CD4-positive, alpha-beta T cell (primary cell): ENCODE data around the gene LGI4. TPM values are rescaled to one million over a fixed set of nuclear protein-coding genes. Genes with fewer than 3 reads are reported as not detected.
A peak's percentile ranks its signal among the peaks of the same experiment; 100 is the strongest.

Source experiments
- ATAC-seq: fragments of 200-7000 bp; cut with Tn5 transposase; one replicate; pipeline ENCODE4 v1.10.0; 2022; ENCODE audit warnings: mild to moderate bottlenecking; ENCODE audit not compliant: poor library complexity
- CTCF ChIA-PET: fragments of 350-600 bp; sonication (Branson Sonifier 250); formaldehyde crosslinking; loops from one replicate; lab custom pipeline; 2021; ENCODE audit warnings: antibody characterized with exemption, inconsistent platforms; lab: Charles Lee
- POLR2A ChIA-PET: fragments of 350-600 bp; sonication (Branson Sonifier 250); formaldehyde crosslinking; loops from one replicate; lab custom pipeline; 2021; ENCODE audit warnings: antibody characterized with exemption, inconsistent platforms; lab: Charles Lee
- DNase-seq, 14 experiments: peaks; one replicate each; pipeline ENCODE4 v3.0.0-alpha.2; 2013 to 2020; ENCODE audit warnings: mixed read lengths in 2 of 14
- H3K27ac ChIP-seq, 2 donors: one replicate each; pipeline versions ENCODE4 v1.5.1 to v1.7.0; 2013; ENCODE audit warnings: low read length in 2 of 2, low read depth in 1 of 2, mild to moderate bottlenecking in 1 of 2
- H3K27me3 ChIP-seq, 2 experiments: 1 replicate in 1 of 2; 2 replicates in 1 of 2; pipeline versions ENCODE4 v1.6.1 to v1.7.0; 2013; ENCODE audit warnings: low read length in 2 of 2, control low read depth in 1 of 2, mild to moderate bottlenecking in 1 of 2, moderate library complexity in 1 of 2; ENCODE audit not compliant: insufficient read depth in 2 of 2, control insufficient read depth in 1 of 2
- H3K36me3 ChIP-seq: one replicate; pipeline ENCODE4 v1.6.1; 2013; ENCODE audit warnings: low read length, control low read depth; ENCODE audit not compliant: insufficient read depth
- H3K4me1 ChIP-seq: one replicate; pipeline ENCODE4 v1.6.1; 2013; ENCODE audit warnings: low read length, control low read depth; ENCODE audit not compliant: insufficient read depth
- H3K4me3 ChIP-seq: one replicate; pipeline ENCODE4 v1.5.1; 2013; ENCODE audit warnings: mild to moderate bottlenecking, low read length, moderate library complexity
- H3K9me3 ChIP-seq, 2 experiments: 1 replicate in 1 of 2; 2 replicates in 1 of 2; pipeline versions ENCODE4 v1.6.1 to v1.7.0; 2013; ENCODE audit warnings: low read length in 2 of 2, mild to moderate bottlenecking in 2 of 2, control low read depth in 1 of 2, moderate library complexity in 1 of 2; ENCODE audit not compliant: control insufficient read depth in 1 of 2, insufficient read depth in 1 of 2
- H3K27ac Mint-ChIP-seq: one replicate; pipeline ENCODE4 v1.8.0; 2020; ENCODE audit warnings: mixed read lengths
- H3K27me3 Mint-ChIP-seq: one replicate; pipeline ENCODE4 v1.8.0; 2021; ENCODE audit warnings: mixed read lengths
- H3K36me3 Mint-ChIP-seq: one replicate; pipeline ENCODE4 v1.8.0; 2021; ENCODE audit warnings: low read depth, mixed read lengths
- H3K4me1 Mint-ChIP-seq: one replicate; pipeline ENCODE4 v1.8.0; 2021; ENCODE audit warnings: low read depth, mixed read lengths
- H3K4me3 Mint-ChIP-seq: one replicate; pipeline ENCODE4 v1.8.0; 2020; ENCODE audit warnings: mild to moderate bottlenecking, mixed read lengths
- H3K9me3 Mint-ChIP-seq: one replicate; pipeline ENCODE4 v1.8.0; 2020; ENCODE audit warnings: mixed read lengths
- intact Hi-C, 2 experiments: fragments of 100-400 bp; cut with DNase I in 1 of 2; cut with micrococcal nuclease in 1 of 2; formaldehyde crosslinking; loops; one replicate each; pipeline versions ENCODE4 v1.15.1 to v1.9.0; 2023 to 2025; cut with DNase I, micrococcal nuclease
- total RNA-seq, 174 experiments: library from RNA in 2 of 174; stranded (reverse) in 2 of 174; gene quantifications; one replicate each; pipeline ENCODE4 v1.2.3 and lab custom pipeline; 2021 to 2026
- TF ChIP-seq, protein P1 (sequence below): fragments of 200-600 bp; IDR thresholded peaks from one replicate; pipeline ENCODE4 v1.8.0; 2022; ENCODE audit warnings: antibody characterized with exemption, mild to moderate bottlenecking

LGI4 gene
- total RNA-seq, 2 experiments from 2014 or later = 0.69 to 0.70 TPM

DNA sequence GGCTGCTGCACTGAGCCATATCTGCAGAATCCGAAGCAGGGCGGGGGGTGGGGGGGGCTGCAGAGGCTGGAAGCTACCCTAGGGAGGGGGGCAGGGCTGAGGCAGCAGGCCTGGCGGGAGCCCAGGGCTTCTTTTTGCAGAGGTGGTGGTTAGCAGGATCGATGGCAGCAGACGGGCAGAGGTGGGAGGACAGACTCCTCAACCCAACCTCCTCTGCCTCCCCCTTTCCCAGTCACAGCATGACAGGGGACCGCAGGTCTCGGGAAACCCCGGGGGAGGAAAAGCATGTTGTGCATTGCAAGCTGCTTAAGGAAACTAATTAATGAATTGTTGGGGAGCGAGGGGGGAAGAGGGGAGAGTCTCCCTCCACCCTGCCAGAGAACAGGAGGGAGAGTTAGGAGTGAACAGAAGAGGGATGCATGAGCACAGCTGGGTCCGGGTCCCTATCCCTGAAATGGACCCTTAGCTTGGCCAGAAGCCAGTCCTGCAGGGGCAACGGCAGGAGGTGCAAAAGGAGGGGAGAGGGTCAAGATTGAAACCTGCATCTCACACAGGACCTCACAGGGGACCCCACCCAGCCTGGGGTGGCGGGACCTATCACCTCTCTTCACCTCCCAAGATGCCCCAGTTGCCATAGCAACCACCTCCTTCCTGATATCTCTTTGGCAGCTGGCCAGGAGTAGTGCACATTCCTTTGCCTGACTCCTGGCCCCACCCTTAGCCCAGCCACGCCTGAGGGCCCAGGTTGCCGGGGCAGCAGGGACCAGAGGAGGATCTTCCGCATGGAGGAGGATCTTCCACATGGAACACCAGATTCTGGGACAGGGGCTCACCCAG is 10.0 kb upstream of the LGI4 start:
- peak in 6 of 14 experiments; percentile 31 to 78 (median 68) for DNase-seq
- TF ChIP-seq, protein P1, sequence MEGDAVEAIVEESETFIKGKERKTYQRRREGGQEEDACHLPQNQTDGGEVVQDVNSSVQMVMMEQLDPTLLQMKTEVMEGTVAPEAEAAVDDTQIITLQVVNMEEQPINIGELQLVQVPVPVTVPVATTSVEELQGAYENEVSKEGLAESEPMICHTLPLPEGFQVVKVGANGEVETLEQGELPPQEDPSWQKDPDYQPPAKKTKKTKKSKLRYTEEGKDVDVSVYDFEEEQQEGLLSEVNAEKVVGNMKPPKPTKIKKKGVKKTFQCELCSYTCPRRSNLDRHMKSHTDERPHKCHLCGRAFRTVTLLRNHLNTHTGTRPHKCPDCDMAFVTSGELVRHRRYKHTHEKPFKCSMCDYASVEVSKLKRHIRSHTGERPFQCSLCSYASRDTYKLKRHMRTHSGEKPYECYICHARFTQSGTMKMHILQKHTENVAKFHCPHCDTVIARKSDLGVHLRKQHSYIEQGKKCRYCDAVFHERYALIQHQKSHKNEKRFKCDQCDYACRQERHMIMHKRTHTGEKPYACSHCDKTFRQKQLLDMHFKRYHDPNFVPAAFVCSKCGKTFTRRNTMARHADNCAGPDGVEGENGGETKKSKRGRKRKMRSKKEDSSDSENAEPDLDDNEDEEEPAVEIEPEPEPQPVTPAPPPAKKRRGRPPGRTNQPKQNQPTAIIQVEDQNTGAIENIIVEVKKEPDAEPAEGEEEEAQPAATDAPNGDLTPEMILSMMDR = no peak

DNA sequence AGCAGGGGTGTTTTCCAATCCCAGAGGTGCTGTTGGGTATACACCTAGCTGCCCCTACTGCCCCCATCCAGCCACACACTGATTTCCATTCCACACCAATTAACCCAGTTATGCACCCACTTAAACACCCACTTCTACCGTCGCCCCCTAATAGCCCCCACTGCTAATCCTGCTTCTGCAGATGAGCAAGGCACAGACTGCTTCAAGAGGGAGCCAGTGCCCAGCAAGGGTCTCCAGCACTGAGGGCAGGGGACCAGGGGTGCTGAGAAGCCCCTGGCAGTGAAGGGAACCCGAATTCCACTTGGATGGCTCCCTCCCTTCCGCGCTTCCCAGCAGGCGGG is 9.4 kb upstream of the LGI4 start:
- Mint-ChIP-seq H3K4me1 (peaks cover 43% of the 10 kb centered on the region), H3K9me3 (no peaks in the 10 kb centered on the region), H3K4me3 (peak overlapping the region; percentile 42), H3K27ac (peak overlapping the region; percentile 50), H3K27me3 (no peaks in the 10 kb centered on the region), H3K36me3 (no peaks in the 10 kb centered on the region)
- POLR2A ChIA-PET = interaction anchor here (1.6 to 3.4 kb wide), 2 partner anchors 62 to 66 kb away, joined by 3 to 38 read pairs; no protein-coding TSS in a partner anchor
- peaks cover 50% of the 10 kb centered on the region for H3K4me1 ChIP-seq
- intact Hi-C loops = loop anchor here (5.0 to 10.0 kb wide), 4 partner anchors 123 to 321 kb away; partner anchors contain the start of gene USF2 (in 1 of the 2)
- no peak for ATAC-seq
- H3K9me3 ChIP-seq = no peaks in the 10 kb centered on the region
- DNase-seq = no peak
- H3K36me3 ChIP-seq = no peaks in the 10 kb centered on the region
- H3K4me3 ChIP-seq = no peak overlapping the region
- H3K27me3 ChIP-seq = no peaks in the 10 kb centered on the region
- CTCF ChIA-PET = interaction anchor here (3.6 to 4.1 kb wide), 2 partner anchors 9 to 29 kb away, joined by 13 to 46 read pairs; partner anchors contain the start of gene FXYD5
- TF ChIP-seq, protein P1 = no peak
- no peak overlapping the region for H3K27ac ChIP-seq

More for the DNA sequence above, 10.0 kb upstream of the LGI4 start:
- H3K36me3 ChIP-seq = no peaks in the 10 kb centered on the region
- H3K27ac ChIP-seq = no peak overlapping the region
- ChIA-PET POLR2A (interaction anchor here (1.2 to 1.7 kb wide), 3 partner anchors 9 to 67 kb away, joined by 3 to 9 read pairs (median 8); partner anchors contain the start of gene FXYD5), CTCF (interaction anchor here (1.4 to 4.1 kb wide), 3 partner anchors 9 to 72 kb away, joined by 3 to 46 read pairs (median 10); partner anchors contain the start of gene FXYD5)
- intact Hi-C loops = loop anchor here (5.0 to 10.0 kb wide), 4 partner anchors 122 to 320 kb away; partner anchors contain the start of gene USF2 (in 1 of the 2)
- Mint-ChIP-seq H3K27ac (peak overlapping the region; percentile 27), H3K36me3 (no peaks in the 10 kb centered on the region), H3K4me3 (peak overlapping the region; percentile 15), H3K27me3 (no peaks in the 10 kb centered on the region), H3K4me1 (peaks cover 43% of the 10 kb centered on the region), H3K9me3 (no peaks in the 10 kb centered on the region)
- no peak for ATAC-seq
- H3K9me3 ChIP-seq = no peaks in the 10 kb centered on the region
- H3K27me3 ChIP-seq = no peaks in the 10 kb centered on the region
- H3K4me1 ChIP-seq = peaks cover 50% of the 10 kb centered on the region
- H3K4me3 ChIP-seq = no peak overlapping the region

- H3K4me3 Mint-ChIP-seq = peak overlapping the region; percentile 42
- peaks cover 50% of the 10 kb centered on the region for H3K4me1 ChIP-seq
- no peaks in the 10 kb centered on the region for H3K36me3 Mint-ChIP-seq
- H3K27me3 Mint-ChIP-seq = no peaks in the 10 kb centered on the region
- H3K9me3 ChIP-seq = no peaks in the 10 kb centered on the region
- no peak for DNase-seq
- ChIA-PET CTCF (interaction anchor here (1.0 to 4.1 kb wide), 3 partner anchors 10 to 70 kb away, joined by 3 to 46 read pairs (median 13); partner anchors contain the start of gene FXYD5), POLR2A (interaction anchor here (1.6 to 3.4 kb wide), 2 partner anchors 63 to 67 kb away, joined by 3 to 38 read pairs; no protein-coding TSS in a partner anchor)
- peak overlapping the region; percentile 50 for H3K27ac Mint-ChIP-seq
- H3K27me3 ChIP-seq = no peaks in the 10 kb centered on the region
- ATAC-seq = no peak
- peaks cover 43% of the 10 kb centered on the region for H3K4me1 Mint-ChIP-seq
- H3K9me3 Mint-ChIP-seq = no peaks in the 10 kb centered on the region
- TF ChIP-seq, protein P1 = no peak
- intact Hi-C loops = loop anchor here (2.0 to 10.0 kb wide), 7 partner anchors 69 to 321 kb away; partner anchors contain the start of gene USF2 (in 2 of the 2)
- no peaks in the 10 kb centered on the region for H3K36me3 ChIP-seq
- peak overlapping the region; percentile 51 for H3K4me3 ChIP-seq
- no peak overlapping the region for H3K27ac ChIP-seq
These were observed 9.0 kb upstream of the LGI4 start for GRCh38 chr19:35143818-35144217.
